Limb (tissue), 2 donors: Measurements from ENCODE around the gene TMEM203.

Experiments
- DNase-seq, 2 donors: peaks; one replicate each; pipeline ENCODE4 v3.0.0-alpha.2; 2016; ENCODE audit errors: extremely low spot score in 2 of 2

The TMEM203 gene

GRCh38 chr9:137167747-137168572, 37.5 kb downstream of the TMEM203 start:
- DNase-seq: no peak

DNA sequence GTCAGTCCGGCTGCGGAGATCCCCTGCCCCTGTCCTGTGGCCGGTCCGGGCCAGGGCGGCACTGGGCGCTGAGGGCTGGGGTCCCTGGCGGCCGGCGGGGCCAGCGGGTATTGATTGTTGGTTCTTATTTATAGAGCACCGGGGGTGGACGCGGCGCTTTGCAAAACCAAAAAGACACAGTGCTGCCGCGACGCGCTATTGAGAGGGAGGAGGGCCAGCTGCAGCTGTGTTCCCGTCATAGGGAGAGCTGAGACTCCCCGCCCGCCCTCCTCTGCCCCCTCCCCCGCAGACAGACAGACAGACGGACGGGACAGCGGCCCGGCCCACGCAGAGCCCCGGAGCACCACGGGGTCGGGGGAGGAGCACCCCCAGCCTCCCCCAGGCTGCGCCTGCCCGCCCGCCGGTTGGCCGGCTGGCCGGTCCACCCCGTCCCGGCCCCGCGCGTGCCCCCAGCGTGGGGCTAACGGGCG, 38.1 kb downstream of the TMEM203 start:
- DNase-seq: no peak

DNA sequence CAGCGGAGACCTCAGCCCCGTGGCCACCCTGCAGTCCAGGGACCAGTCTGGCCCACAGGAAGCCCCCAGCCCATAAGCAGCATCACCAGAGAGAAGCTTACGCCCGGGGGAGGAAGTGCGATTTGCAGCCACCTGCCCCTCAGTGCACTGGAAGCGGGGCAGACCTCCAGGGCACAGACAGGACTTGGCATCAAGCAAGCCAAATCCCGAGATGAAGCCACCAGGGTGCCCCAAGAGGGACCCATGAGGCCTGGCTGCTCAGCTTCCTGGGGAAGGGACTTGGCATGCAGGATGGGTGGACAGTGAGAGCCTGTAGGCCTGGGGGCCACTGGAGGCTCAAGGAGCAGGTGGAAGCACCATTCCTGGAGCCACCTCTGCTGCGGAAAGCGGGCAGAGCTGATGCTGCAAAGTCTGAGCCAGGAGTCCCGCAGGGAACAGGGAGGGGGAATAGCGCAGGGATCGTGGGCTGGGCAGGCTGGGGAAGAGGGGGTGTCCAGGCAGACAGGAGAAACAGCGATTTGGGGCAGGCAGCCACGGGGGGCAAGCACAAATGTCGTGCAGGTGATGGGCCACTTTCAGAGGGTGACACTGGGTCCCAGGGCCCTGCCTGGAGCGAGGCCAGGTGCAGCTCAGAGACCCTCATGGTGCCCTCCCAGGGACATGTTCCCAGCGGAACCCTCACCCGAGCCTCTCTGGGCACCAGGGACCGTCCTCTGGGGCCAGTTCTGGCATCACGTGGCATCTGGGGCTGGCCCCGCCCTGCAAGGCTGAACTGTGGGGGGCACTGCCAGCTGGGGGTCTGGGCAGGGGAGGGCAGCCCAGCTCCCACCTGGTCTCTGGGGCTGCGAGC, 38.8 kb downstream of the TMEM203 start:
- no peak for DNase-seq

DNA sequence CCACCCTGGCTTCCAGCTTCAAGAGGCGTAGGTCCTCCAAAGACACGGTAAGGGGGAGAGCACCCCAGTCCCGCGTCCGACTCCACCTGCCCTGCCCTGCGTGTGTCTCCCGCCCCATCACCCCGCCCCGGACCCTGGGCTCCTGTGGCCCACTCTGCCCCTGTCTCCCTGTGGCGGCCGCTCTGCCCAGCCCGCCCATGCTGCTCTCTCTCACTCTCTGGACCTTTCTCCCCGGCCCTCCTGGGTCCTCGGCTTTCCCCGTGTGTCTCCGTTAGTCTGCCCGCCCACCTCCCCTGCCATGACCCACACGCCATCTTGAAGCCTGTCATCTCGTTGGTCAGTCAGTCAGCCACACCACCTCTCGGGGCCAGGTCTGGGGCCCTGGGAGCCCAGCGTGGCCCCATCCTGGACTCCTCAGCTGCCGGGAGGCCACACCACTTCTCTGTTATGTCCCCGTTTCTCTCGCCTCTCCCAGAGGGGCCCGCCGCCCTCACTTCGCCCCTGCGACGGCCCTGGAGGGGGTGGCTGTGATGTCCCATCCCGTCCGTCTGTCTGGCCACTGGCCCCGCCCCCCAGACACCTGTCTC, 40.1 kb downstream of the TMEM203 start:
- DNase-seq: no peak

- no peak for DNase-seq
Observed at GRCh38 chr9:137164370-137165249, 40.8 kb downstream of the TMEM203 start.

GRCh38 chr9:137163805-137164204, 41.6 kb downstream of the TMEM203 start:
- DNase-seq: no peak

GRCh38 chr9:137163365-137163715, 42.1 kb downstream of the TMEM203 start:
- DNase-seq: no peak

GRCh38 chr9:137162505-137163364, 42.7 kb downstream of the TMEM203 start:
- no peak for DNase-seq

DNA sequence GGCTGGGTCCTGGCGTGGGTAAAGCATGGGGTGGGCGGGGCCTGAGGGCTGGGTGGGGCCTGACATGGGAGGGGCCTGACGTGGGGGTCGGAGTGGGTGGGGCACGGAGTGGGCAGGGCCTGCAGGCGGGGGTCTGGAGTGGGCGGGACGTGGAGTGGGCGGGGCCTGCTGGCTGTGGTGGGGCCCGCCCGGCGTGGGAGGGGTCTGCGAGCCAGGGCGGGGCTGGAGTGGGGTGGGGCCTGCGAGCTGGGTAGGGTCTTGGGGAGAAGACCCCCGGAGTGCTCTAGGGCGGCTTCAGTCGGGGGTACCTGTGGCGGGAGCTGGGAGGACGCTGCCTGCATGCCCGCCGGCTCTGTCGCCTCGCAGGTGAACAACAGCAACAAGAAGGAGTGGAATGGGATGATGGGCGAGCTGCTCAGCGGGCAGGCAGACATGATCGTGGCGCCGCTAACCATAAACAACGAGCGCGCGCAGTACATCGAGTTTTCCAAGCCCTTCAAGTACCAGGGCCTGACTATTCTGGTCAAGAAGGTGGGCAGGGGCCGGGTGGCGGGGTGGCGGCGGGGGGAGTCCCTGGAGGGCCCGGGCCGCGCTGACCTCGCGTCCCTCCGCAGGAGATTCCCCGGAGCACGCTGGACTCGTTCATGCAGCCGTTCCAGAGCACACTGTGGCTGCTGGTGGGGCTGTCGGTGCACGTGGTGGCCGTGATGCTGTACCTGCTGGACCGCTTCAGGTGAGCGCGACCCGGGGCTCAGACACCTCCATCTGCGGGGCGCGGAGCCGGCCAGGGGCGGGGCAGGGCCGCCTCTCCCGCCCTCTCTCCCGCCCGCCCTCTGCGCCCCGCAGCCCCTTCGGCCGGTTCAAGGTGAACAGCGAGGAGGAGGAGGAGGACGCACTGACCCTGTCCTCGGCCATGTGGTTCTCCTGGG, 43.6 kb downstream of the TMEM203 start:
- DNase-seq: no peak

DNA sequence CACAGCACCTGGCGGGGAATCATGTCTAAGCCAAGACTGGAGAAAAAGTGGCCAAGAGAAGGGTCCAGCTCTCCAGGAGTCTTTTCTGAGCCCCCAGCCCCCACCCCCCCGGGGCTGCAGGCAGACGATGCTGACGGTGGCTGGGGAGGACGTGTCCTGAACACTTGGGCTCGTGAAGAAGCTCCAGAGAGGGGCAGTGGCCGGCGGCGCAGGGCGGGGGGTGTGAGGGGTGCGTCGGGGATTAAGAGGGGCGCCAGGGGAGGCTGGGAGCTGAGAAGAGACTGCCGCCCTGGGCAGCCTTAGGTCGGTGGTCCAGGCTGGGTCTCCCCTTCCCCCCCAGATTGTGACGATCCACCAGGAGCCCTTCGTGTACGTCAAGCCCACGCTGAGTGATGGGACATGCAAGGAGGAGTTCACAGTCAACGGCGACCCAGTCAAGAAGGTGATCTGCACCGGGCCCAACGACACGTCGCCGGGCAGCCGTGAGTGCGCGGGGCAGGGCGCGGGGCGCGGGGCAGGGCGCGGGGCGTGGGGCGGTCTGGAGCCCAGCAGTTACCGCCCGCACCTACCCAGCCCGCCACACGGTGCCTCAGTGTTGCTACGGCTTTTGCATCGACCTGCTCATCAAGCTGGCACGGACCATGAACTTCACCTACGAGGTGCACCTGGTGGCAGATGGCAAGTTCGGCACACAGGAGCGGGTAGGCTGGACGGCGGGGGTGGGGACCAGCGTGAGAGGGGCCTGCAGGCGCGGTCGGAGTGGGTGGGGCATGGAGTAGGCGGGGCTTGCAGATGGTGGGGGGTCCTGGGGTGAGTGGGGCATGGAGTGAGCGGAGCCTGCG, 44.5 kb downstream of the TMEM203 start:
- DNase-seq: no peak

DNA sequence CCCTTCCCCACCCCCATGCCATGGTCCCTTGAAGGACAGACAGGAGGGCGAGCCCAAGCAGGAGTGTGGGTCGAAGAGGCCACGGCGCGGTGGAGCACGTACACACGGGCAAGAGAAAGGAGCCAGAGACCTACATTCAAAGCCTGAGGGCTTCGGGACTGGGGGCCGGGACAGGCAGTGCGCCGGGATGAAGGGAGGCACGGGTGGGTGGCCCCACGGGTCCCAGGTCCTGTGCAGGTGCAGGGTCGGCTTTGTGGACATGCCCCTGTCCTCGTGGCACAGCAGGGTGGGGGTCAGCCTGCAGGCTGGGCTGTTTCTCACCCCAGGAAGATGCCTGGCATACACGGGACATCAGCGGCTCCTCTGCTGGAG, 45.4 kb downstream of the TMEM203 start:
- DNase-seq: no peak

- no peak for DNase-seq
Observed at GRCh38 chr9:137159105-137160053, 46.1 kb downstream of the TMEM203 start.

GRCh38 chr9:137158625-137159024, 46.8 kb downstream of the TMEM203 start:
- no peak for DNase-seq

DNA sequence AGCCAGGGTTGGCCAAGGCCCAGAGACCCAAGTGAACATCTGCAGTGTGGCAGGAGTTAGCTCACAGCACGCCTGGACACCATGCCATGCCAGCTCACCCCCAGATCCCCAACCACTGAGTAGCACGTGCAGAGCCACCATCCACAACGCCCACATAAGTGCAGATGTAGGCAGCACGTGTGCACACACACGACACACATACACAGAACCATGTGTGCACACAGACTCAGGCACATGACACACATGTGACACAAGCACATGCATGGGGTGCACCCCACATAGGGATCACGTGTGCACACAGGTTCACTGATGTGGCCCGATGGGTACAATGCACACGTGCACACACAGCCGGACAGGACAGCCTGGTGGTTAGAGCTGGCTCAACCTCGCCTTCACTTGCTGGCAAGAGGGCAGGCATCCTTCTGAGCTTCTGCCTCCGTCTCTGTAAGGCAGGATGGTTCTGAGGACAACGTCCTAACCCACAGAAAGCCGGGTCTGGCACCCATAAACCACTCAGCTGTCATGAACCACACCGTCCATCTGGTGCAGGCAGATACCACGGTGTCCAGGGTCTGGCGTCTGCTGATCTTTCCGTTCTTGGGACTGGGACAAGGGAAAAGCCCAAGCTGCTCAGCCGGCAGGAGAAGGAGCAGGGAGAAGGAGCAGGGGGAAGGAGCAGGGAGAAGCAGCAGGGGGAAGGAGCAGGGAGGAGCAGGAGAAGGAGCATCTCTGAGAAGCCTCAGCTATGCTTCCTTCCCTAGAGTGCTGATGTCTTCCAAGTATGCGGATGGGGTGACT, 47.6 kb downstream of the TMEM203 start:
- no peak for DNase-seq

- no peak for DNase-seq
Observed at GRCh38 chr9:137156567-137157375, 48.7 kb downstream of the TMEM203 start.
